ENCODE measurements around the gene NPC2.
"Not testable (repeated sequence)": the region's sequence is repeated elsewhere in the genome, so short reads cannot be mapped to it uniquely, and the experiment has no call there.

NPC2 gene

DNA sequence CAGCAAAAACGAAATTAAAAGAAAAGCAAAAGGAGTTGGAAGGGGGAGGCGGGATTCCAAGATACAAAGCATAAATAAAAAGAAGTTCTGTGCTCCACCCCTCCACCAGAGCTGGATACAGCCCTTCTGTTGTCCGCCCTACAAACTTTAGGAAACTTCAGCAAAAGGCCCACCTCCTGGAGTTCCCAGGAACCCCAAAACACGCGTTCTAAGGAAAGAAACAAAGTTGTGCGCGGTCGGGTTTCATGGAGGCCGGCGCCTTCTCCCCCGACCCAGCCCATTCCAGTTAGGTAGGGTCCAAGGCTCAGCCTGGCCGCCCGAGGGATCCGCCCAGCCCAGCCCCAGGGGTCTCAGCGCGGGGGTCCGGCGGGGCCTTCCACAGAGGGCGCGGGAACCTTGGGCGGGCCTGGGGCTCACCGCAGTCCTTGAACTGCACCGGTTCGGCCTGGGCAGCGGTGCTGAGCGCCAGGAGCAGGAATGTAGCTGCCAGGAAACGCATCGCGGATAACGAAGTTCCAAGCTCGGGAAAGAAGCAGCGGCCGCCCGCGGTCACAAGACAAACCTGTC, at the start of gene NPC2:
NPC2 (minus strand) TSS at position 530 of the 567 bp plus-strand sequence; CDS start at position 499, 31 bp downstream.
- DNase-seq = no peak

DNA sequence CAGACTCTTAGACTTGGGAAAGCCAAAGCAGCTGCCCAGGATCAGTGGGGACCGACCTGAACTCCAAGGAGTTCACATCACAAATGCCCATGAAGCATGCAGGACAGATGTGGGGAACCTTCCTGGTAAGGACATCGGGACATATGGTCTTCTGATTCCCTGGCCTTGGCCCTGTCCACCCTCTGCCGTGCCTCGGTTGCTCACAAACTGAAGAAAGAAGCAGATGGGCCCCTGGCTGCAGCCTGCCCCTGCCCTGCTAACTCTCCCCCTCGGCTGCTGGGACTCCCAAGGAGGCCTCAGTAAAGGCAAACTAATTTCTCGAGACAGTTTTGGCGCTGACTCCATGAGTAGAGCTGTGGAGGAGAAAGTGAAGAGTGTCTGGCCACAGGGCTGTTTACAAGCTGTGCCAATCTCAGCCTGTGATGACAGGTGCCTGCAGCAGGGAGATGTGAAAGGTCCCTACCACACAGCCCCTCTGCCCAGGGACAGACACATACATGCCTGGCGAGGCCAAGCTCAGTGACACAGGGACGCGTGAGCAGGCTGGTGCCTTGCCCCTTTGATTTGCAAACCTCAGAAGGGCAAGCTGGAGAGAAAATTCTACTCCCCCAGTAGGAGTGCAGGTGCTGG, 49.1 kb upstream of the NPC2 start:
- DNase-seq = no peak

GRCh38 chr14:74541225-74541624, 48.1 kb upstream of the NPC2 start:
- no peak for DNase-seq

DNA sequence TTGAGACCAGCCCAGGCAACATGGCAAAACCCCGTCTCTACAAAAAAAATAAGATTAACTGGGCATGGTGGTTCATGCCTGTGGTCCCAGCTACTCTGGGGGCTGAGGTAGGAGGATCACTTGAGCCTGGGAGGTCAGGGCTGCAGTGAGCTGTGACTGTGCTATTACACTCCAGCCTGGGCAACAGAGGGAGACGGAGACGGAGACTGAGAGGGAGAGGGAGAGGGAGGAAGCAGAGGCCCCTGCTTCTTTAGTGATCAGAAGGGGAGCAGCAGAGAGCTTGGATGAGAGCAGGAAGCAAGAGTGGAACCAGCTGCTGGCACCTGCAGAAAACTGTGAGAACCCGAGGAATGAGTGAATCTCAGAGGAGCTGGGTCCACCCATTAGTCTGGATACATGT, 46.4 kb upstream of the NPC2 start:
- no peak for DNase-seq

- DNase-seq = no peak
These were observed 45.6 kb upstream of the NPC2 start for GRCh38 chr14:74538411-74539391.

DNA sequence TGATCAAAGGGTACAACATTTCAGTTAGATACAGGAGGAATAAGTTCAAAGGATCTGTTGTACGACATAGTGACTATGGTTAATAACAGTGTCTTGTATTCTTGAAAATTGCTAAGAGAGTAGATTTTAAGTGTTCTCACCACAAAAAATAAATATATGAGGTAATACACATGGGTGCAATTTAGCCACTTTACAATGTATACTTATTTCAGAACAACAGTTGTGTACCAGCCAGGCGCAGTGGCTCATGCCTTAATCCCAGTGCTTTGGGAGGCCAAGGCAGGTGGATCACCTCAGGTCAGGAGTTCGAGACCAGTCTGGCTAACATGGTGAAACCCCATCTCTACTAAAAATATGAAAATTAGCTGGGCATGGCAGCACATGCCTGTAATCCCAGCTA, 43.2 kb upstream of the NPC2 start:
- not testable (repeated sequence) for DNase-seq

- no peak for DNase-seq
These were observed 42.7 kb upstream of the NPC2 start for GRCh38 chr14:74535756-74536325.

- no peak for DNase-seq
These were observed 40.5 kb upstream of the NPC2 start for GRCh38 chr14:74533576-74533975.

DNA sequence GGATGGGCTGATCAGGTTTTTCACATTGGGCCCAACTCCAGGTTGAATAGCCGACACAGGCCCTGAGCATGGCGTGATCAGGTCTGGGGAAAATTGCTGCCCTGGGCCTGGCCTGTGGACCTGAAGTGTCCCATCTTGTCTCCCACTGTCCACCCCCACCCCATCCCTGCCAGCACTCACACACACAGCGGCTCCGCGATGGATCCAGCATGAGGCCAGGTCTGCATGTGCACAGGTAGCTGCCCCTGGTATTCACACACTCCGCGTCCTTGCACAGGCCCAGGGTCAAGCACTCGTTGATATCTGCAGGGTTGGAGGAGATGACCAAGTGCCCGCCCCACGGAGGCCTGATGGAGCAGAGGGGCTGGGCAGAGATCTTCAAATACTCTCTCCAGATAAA, 39.1 kb upstream of the NPC2 start:
- no peak for DNase-seq

DNA sequence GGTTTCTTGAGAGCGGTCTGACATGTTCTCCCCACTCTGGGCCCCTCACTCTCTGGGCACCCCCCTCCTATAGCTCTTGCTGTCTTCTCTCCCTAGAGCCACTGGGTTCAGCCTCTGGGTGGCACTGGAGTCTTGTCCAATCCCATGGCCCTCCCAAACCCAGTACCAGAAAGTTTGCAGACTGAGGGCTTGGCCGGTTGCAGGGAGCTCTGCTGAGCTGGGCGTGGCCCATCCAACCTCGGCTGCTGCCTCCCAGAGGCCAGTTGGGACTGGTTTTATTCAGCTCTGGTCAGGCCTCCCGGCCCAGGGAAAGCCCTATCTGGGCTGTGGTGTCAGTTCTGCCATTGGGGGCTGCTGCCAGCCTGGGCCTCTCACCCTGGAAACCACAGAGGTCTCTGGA, 38.4 kb upstream of the NPC2 start:
- DNase-seq = no peak

GRCh38 chr14:74531006-74531405, 37.9 kb upstream of the NPC2 start:
- no peak for DNase-seq

- DNase-seq = no peak
These were observed 35.8 kb upstream of the NPC2 start for GRCh38 chr14:74528886-74529285.

- no peak for DNase-seq
These were observed 35.3 kb upstream of the NPC2 start for GRCh38 chr14:74528406-74528805.

DNA sequence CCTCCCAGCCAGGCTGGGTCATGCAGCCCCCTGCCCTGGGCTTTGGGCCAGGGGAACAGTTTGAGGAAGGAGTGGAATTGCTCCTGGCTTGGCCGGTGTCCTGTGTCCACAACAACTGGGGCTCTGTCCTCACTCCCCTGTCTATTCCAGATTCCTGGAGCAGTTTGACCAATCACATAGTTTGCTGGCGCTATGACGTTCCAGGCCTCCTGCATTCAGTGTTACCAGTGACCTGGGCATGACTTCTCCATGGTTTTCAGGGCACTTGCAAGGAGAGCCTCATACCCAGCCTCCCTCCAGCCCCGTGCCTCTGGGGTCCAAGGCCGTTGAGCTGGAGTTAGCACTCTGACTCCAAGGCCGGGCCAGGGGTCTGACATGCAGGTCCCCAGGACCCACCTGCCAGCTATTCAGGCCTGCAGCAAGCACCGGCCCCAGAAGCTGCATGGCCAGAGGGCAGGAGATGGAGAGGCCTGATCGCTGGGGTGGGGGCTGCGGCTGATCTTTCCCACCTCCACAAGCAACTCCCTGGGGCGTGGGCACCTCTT, 34.7 kb upstream of the NPC2 start:
- no peak for DNase-seq

DNA sequence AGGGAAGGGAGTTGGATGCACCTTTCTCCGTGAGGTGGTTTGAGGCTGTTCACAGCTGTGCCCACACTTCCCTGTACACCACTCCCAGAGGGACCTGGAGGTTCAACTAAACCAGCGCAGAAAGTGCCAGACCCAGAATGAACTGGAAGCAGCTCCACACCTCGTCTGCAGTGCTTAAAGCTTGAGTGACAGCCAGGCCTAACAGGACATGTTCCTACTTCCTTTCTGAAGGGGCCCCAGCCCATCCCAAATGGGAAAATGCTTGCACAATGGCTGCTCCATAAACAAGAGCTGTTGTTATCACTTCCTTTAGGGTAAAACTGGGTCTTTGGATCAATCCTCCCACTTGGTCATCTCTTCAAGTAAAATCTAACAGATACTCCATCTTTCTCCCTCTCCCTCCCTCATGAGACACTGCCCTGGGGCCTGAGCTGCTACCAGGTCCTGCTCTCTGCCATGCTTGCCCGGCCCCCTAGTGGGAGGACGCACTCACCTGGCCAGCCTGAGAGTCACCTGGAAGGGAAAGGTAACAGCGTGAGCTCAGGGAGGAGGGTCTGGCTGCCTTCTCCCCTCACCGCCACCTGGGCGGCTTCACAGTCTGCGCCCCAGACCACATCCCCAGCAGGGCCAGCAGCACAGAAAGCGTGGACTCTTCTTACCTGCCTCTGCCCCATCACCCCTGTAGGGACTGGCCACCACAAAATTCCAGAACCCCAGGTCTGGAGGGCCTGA, 33.9 kb upstream of the NPC2 start:
- DNase-seq = no peak

GRCh38 chr14:74525361-74525851, 32.3 kb upstream of the NPC2 start:
- DNase-seq = no peak

- DNase-seq = no peak
These were observed 31.7 kb upstream of the NPC2 start for GRCh38 chr14:74524812-74525135.

- DNase-seq = no peak
These were observed 31.1 kb upstream of the NPC2 start for GRCh38 chr14:74524076-74524811.

GRCh38 chr14:74522740-74523139, 29.6 kb upstream of the NPC2 start:
- no peak for DNase-seq

- DNase-seq = no peak
These were observed 28.7 kb upstream of the NPC2 start for GRCh38 chr14:74521756-74522155.

DNA sequence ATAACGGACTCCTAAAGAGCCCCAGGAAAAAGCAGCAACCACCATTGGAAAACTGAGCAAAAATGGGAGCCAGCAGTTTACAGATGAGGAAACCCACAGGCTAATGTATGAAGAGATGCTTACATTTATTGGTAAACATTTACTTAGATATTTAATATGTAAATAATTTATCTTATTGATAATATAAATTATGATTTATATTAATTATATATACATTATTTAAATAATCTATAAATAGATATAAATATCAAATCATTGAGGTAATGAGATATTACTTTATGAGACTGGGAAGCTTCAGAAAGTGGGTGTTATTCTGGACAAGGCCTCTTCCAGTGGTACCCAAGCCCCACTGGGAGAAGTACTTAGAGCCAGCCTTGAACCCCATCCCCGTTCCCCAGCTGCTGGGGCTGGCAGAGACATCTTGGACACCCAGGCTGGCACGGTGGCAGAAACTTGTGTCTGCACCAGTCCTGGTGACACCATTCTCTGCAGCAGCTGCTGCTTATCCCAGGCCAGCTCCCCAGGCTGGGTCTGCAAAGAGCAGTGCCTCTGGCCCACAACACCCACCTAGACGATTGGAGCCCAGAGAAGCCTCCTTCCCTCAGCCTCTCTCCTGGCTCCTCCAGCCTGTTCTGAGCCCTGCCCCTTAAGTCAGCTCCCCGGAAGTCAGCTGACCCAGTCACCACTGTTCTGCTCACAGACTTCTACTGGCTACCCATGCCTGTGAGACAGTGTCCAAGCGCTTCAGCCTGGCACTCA, 26.4 kb upstream of the NPC2 start:
- no peak for DNase-seq

Measured in CD4-positive, alpha-beta T cell treated with Interferon gamma for 1 hour (primary cell).